Body of pancreas (tissue), 4 donors: Measurements from ENCODE around the gene SEMA4C. TPM values are rescaled to one million over a fixed set of nuclear protein-coding genes. Genes with fewer than 3 reads are reported as not detected.

Experiments
- ATAC-seq: fragments of 150-250 bp; one replicate; pipeline ENCODE4 v1.9.1; 2016
- DNase-seq, 4 donors: peaks; one replicate each; pipeline ENCODE4 v3.0.0-alpha.2; 2019
- H3K27ac ChIP-seq, 4 donors: fragments of 200-600 bp; sonication (generic); 1 replicate in 3 of 4; 2 replicates in 1 of 4; pipeline versions ENCODE4 v1.5.1 to v1.6.1; 2016 to 2019; ENCODE audit warnings: mild to moderate bottlenecking in 1 of 4, mixed read lengths in 1 of 4, moderate library complexity in 1 of 4
- H3K27me3 ChIP-seq, 2 donors: fragments of 200-600 bp; sonication (generic); one replicate each; pipeline ENCODE4 v1.6.0; 2016; ENCODE audit warnings: mild to moderate bottlenecking in 1 of 2
- H3K36me3 ChIP-seq, 2 donors: fragments of 200-600 bp; sonication (generic); replicated peaks in 1 of 2; 2 replicates each; pipeline ENCODE4 v1.5.1; 2016; ENCODE audit warnings: low read depth in 2 of 2; ENCODE audit not compliant: insufficient read depth in 1 of 2
- H3K4me1 ChIP-seq: fragments of 200-600 bp; sonication (generic); one replicate; pipeline ENCODE4 v1.6.0; 2016
- H3K4me3 ChIP-seq, 2 donors: fragments of 200-600 bp; sonication (generic); 1 replicate in 1 of 2; 2 replicates in 1 of 2; pipeline ENCODE4 v1.5.1; 2016 to 2019
- H3K9me3 ChIP-seq, 3 donors: fragments of 200-600 bp; sonication (generic); 1 replicate in 2 of 3; 2 replicates in 1 of 3; pipeline ENCODE4 v1.5.1; 2016
- CTCF ChIP-seq, 7 experiments: fragments of 450-650 bp in 4 of 7; fragments of 200-600 bp in 3 of 7; sonication (generic) in 3 of 7; IDR thresholded peaks; one replicate each; pipeline ENCODE4 v1.5.1; 2016 to 2019; ENCODE audit warnings: antibody characterized with exemption in 7 of 7
- POLR2A ChIP-seq, 3 donors: fragments of 450-650 bp; IDR thresholded peaks; one replicate each; pipeline ENCODE4 v1.6.1; 2016; ENCODE audit warnings: antibody characterized with exemption in 3 of 3, mild to moderate bottlenecking in 2 of 3
- WGBS, 2 donors: methylation state at CpG; one replicate each; pipeline ENCODE4 v1.1.5; 2017; 5-methylcytosine and 5-hydroxymethylcytosine counted together
- intact Hi-C: fragments of 100-400 bp; cut with DNase I; formaldehyde crosslinking; loops from one replicate; pipeline ENCODE4 v1.15.1; 2023
- total RNA-seq, 2 donors: library from RNA; depleted of rRNA; stranded (reverse); fragments of >200 nt; gene quantifications; one replicate each; pipeline ENCODE4 v1.1.0, GENCODE V29; 2016

The SEMA4C gene
- total RNA-seq, 2 donors from 2014 or later: 11.2 to 13.7 TPM

- ATAC-seq: no peak
- Histone ChIP-seq H3K4me1 (peaks cover 35% of the 10 kb centered on the region), H3K4me3 (no peak overlapping the region), H3K36me3 (peaks cover 0 to 12% of the 10 kb centered on the region in 2 donors), H3K9me3 (no peaks in the 10 kb centered on the region), H3K27ac (peak overlapping the region in 3 of 4 donors; percentile 78 to 95 (median 86)), H3K27me3 (no peaks in the 10 kb centered on the region)
- TF ChIP-seq POLR2A (IDR thresholded peaks at IDR 0.05) (no peak), CTCF (IDR thresholded peaks at IDR 0.05) (no peak)
- intact Hi-C loops: no loop called here
- DNase-seq: peak in 1 of 4 donors; percentile 16
- WGBS, 2 donors: 70 to 76% methylated on average over 16 to 22 of the region's 22 CpGs
Observed at GRCh38 chr2:96866986-96867755, 2.7 kb downstream of the SEMA4C start.

GRCh38 chr2:96866586-96866985 lies 3.3 kb downstream of the SEMA4C start:
- WGBS, 2 donors: 64 to 85% methylated on average over 4 to 8 of the region's 8 CpGs
- H3K4me1 ChIP-seq: peaks cover 35% of the 10 kb centered on the region
- intact Hi-C loops: no loop called here
- DNase-seq: no peak
- no peak for ATAC-seq
- H3K36me3 ChIP-seq: peaks cover 0 to 12% of the 10 kb centered on the region in 2 donors
- TF ChIP-seq POLR2A (IDR thresholded peaks at IDR 0.05): no peak
- no peak for TF ChIP-seq CTCF (IDR thresholded peaks at IDR 0.05)
- peak overlapping the region in 1 of 4 donors; percentile 50 for H3K27ac ChIP-seq
- no peaks in the 10 kb centered on the region for H3K9me3 ChIP-seq
- H3K4me3 ChIP-seq: no peak overlapping the region
- H3K27me3 ChIP-seq: no peaks in the 10 kb centered on the region

- DNase-seq (no peak), ATAC-seq (no peak)
- H3K27me3 ChIP-seq: no peaks in the 10 kb centered on the region
- WGBS, 2 donors: 77% methylated on average over 14 of the region's 14 CpGs; no CpG with 5 or more reads in 1 of the 2 donors
- peaks cover 3 to 12% of the 10 kb centered on the region in 2 donors for H3K36me3 ChIP-seq
- no peak for TF ChIP-seq POLR2A (IDR thresholded peaks at IDR 0.05)
- TF ChIP-seq CTCF (IDR thresholded peaks at IDR 0.05): no peak
- H3K9me3 ChIP-seq: no peaks in the 10 kb centered on the region
- peaks cover 35% of the 10 kb centered on the region for H3K4me1 ChIP-seq
- no peak overlapping the region for H3K4me3 ChIP-seq
- intact Hi-C loops: no loop called here
- peak overlapping the region in 1 of 4 donors; percentile 50 for H3K27ac ChIP-seq
Observed at GRCh38 chr2:96866149-96866548, 3.7 kb downstream of the SEMA4C start.

- Histone ChIP-seq H3K27ac (no peak overlapping the region), H3K27me3 (no peaks in the 10 kb centered on the region), H3K4me3 (no peak overlapping the region), H3K4me1 (peaks cover 32% of the 10 kb centered on the region), H3K9me3 (no peaks in the 10 kb centered on the region), H3K36me3 (peaks cover 3 to 12% of the 10 kb centered on the region in 2 donors)
- DNase-seq (no peak), ATAC-seq (no peak)
- TF ChIP-seq POLR2A (IDR thresholded peaks at IDR 0.05) (no peak), CTCF (IDR thresholded peaks at IDR 0.05) (no peak)
- WGBS, 2 donors: 83 to 87% methylated on average over 14 to 16 of the region's 16 CpGs
- intact Hi-C loops: no loop called here
Observed at GRCh38 chr2:96865654-96866053, 4.2 kb downstream of the SEMA4C start.
